ENCODE data around the gene NACAD. TPM values are rescaled to one million over a fixed set of nuclear protein-coding genes. Genes with fewer than 3 reads are reported as not detected.

The NACAD gene
- polyA plus RNA-seq, 2 of the 4 experiments (the other 2 are of a cell fraction) = 0.03 to 0.43 TPM

GRCh38 chr7:45130910-45131309 is 42.1 kb upstream of the NACAD start (continued):
- TF ChIP-seq PBX3 (IDR thresholded peaks at IDR 0.05) (no peak), FOXS1 (CRISPR knock-in tag; IDR thresholded peaks at IDR 0.05) (no peak), ZNF302 (CRISPR knock-in tag; IDR thresholded peaks at IDR 0.05) (no peak), HOXB13 (CRISPR knock-in tag; IDR thresholded peaks at IDR 0.05; ENCODE audit: low read depth) (no peak), BCL3 (IDR thresholded peaks at IDR 0.05) (no peak), MAFK (IDR thresholded peaks at IDR 0.05; ENCODE audit: partially characterized antibody) (no peak), NFE2L2 (conservative IDR thresholded peaks at IDR 0.05; ENCODE audit: low read length) (no peak), ZFP36 (IDR thresholded peaks at IDR 0.05; ENCODE audit: borderline replicate concordance, partially characterized antibody) (no peak), RCOR1 (IDR thresholded peaks at IDR 0.05; ENCODE audit: low read depth, low read length) (no peak)

GRCh38 chr7:45129906-45130305 is 41.1 kb upstream of the NACAD start:
- ChIA-PET POLR2A (no interaction called here), CTCF (interaction anchor here (1.5 kb wide), 1 partner anchor 273 kb away, joined by 4 read pairs; no protein-coding TSS in a partner anchor)
- TF ChIP-seq RCOR1 (IDR thresholded peaks at IDR 0.05; ENCODE audit: low read depth, low read length) = no peak
- TF ChIP-seq GATA3 (IDR thresholded peaks at IDR 0.05; ENCODE audit: borderline replicate concordance) = no peak
- no peak for TF ChIP-seq SMC3 (IDR thresholded peaks at IDR 0.05)
- no peak for TF ChIP-seq RNF2 (IDR thresholded peaks at IDR 0.05; ENCODE audit: borderline replicate concordance, low read depth)
- TF ChIP-seq HES2 (IDR thresholded peaks at IDR 0.05) = no peak
- no peak for TF ChIP-seq EHF (CRISPR knock-in tag; IDR thresholded peaks at IDR 0.05)
- no peak overlapping the region for H3K4me3 ChIP-seq
- WGBS (ENCODE audit: missing lambda C conversion rate) = 79% methylated on average over 12 of the region's 12 CpGs
- FAIRE-seq (no peak), DNase-seq (ENCODE audit: low read depth in 1 of 2, low spot score in 1 of 2) (no peak), ATAC-seq (no peak)
- no peak overlapping the region for H3K4me2 ChIP-seq
- no peak overlapping the region for H3K27ac ChIP-seq
- no peaks in the 10 kb centered on the region for H3K4me1 ChIP-seq
- no peaks in the 10 kb centered on the region for H3K9me3 ChIP-seq

GRCh38 chr7:45129181-45129800 is 40.5 kb upstream of the NACAD start:
- ATAC-seq = peak in 1 of 2 experiments; percentile 20; a peak in 1 of 6 replicates
- FAIRE-seq = no peak
- Histone ChIP-seq H3K27ac (no peak overlapping the region), H3K4me3 (no peak overlapping the region), H3K9me3 (no peaks in the 10 kb centered on the region), H3K4me1 (no peaks in the 10 kb centered on the region), H3K4me2 (no peak overlapping the region)
- no peak for TF ChIP-seq CTCF (IDR thresholded peaks at IDR 0.05)
- no peak for TF ChIP-seq HOXB13 (CRISPR knock-in tag; IDR thresholded peaks at IDR 0.05; ENCODE audit: low read depth)
- no peak for TF ChIP-seq RARB (CRISPR knock-in tag; IDR thresholded peaks at IDR 0.05)
- TF ChIP-seq JUNB (IDR thresholded peaks at IDR 0.05) = no peak
- POLR2A ChIA-PET = no interaction called here
- CTCF ChIA-PET = interaction anchor here (1.5 kb wide), 1 partner anchor 272 kb away, joined by 4 read pairs; no protein-coding TSS in a partner anchor
- 77% methylated on average over 15 of the region's 15 CpGs for WGBS (ENCODE audit: missing lambda C conversion rate)
- no peak for DNase-seq (ENCODE audit: low read depth in 1 of 2, low spot score in 1 of 2)

- WGBS (ENCODE audit: missing lambda C conversion rate) = 61% methylated on average over 6 of the region's 6 CpGs
- ATAC-seq = no peak
- TF ChIP-seq REST (IDR thresholded peaks at IDR 0.05) (no peak), HOXB13 (CRISPR knock-in tag; IDR thresholded peaks at IDR 0.05; ENCODE audit: low read depth) (no peak), PHF8 (IDR thresholded peaks at IDR 0.05; ENCODE audit: borderline replicate concordance, low read depth) (no peak), USF2 (IDR thresholded peaks at IDR 0.05) (no peak), BCL3 (IDR thresholded peaks at IDR 0.05) (no peak)
These were observed 38.2 kb upstream of the NACAD start for GRCh38 chr7:45126920-45127319.

More at GRCh38 chr7:45126920-45127319, 38.2 kb upstream of the NACAD start:
- Histone ChIP-seq H3K4me3 (no peak overlapping the region), H3K4me2 (no peak overlapping the region), H3K4me1 (no peaks in the 10 kb centered on the region), H3K27ac (no peak overlapping the region), H3K9me3 (no peaks in the 10 kb centered on the region)
- DNase-seq (ENCODE audit: low read depth in 1 of 2, low spot score in 1 of 2) (no peak), FAIRE-seq (no peak)
- ChIA-PET POLR2A (no interaction called here), CTCF (interaction anchor here (0.8 to 2.4 kb wide), 4 partner anchors 8 to 536 kb away, joined by 3 to 11 read pairs (median 3); no protein-coding TSS in a partner anchor)
